ENCODE data around the gene CFL2. TPM values are rescaled to one million over a fixed set of nuclear protein-coding genes. Genes with fewer than 3 reads are reported as not detected.

The CFL2 gene
- total RNA-seq (10 to 100 TPM; 17.4 to 32.8 (median 23.9) TPM), polyA plus RNA-seq (10 to 100 TPM in 2 of 3 donors, 1 to 10 TPM in 1; 9.8 to 15.6 (median 13.2) TPM)
- long read RNA-seq, donor 1, full-length matches to known transcripts, result 16 of 16 reads
- long read RNA-seq, donor 1, partial matches to known transcripts, result 0 of 16 reads
- long read RNA-seq, donor 1, other reads (novel, unspliced or antisense), result 0 of 16 reads
- long read RNA-seq, donor 2, full-length matches to known transcripts, result 6 of 6 reads
- long read RNA-seq, donor 2, partial matches to known transcripts, result 0 of 6 reads
- long read RNA-seq, donor 2, other reads (novel, unspliced or antisense), result 0 of 6 reads

DNA sequence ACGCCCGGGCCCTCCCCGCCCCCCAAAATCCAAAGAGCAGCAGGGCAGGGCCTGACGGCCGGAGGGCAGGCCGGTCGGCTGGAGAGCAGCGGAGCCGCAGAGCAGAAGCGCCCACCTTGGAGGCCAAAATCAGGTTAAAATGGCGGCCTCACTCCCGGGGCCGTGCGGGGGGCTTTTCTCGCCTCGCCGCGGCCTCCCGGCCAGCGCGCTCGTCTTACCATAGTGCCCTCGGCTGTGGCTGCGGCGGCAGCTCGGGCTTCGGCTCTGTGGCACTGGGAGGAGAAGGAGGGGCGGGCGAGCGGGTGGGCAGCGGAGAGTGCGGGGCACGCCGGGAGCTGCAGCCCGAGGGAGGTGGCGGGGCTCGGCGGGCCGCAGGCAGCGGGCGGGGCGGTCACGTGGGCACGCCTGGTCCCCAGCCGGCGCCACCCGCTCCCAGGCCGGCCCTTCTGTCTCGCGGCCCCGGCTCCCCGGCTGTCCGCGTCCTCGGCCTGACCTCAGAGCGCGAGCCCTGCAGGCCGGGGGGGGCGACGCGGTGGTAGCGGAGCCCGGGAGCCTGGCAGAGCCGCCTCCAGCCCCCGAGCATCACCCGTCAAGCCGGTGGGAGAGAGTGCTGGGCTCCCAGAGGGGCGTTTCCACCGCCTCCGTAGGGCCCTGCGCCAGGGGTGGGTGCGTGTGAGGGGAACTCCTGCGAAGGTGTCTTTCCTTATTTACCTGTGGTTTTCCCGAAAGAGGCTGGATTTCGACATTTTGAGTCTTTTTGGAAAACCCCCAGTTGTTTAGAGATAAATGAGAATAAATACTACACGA lies at the start of gene CFL2:
Gene CFL2 (minus strand): TSS at position 274 of the 807 bp plus-strand sequence. CDS start 53 bp downstream, at position 221.
- Histone ChIP-seq H3K36me3 (peaks cover 0 to 14% (median 4%) of the 10 kb centered on the region in 6 donors), H3K27me3 (replicated peaks in 1 of 7) (no peaks in the 10 kb centered on the region), H3K4me3 (peak within 1 kb of the TSS; percentile 72 to 90 (median 80)), H3K9me3 (no peaks in the 10 kb centered on the region), H3K27ac (peak within 1 kb of the TSS; percentile 87 to 94 (median 92)), H3K4me1 (peaks cover 13 to 59% (median 38%) of the 10 kb centered on the region in 6 donors)
- peak in 1 of 3 donors; percentile 27 for TF ChIP-seq POLR2A (IDR thresholded peaks at IDR 0.05)
- TF ChIP-seq, protein P1, sequence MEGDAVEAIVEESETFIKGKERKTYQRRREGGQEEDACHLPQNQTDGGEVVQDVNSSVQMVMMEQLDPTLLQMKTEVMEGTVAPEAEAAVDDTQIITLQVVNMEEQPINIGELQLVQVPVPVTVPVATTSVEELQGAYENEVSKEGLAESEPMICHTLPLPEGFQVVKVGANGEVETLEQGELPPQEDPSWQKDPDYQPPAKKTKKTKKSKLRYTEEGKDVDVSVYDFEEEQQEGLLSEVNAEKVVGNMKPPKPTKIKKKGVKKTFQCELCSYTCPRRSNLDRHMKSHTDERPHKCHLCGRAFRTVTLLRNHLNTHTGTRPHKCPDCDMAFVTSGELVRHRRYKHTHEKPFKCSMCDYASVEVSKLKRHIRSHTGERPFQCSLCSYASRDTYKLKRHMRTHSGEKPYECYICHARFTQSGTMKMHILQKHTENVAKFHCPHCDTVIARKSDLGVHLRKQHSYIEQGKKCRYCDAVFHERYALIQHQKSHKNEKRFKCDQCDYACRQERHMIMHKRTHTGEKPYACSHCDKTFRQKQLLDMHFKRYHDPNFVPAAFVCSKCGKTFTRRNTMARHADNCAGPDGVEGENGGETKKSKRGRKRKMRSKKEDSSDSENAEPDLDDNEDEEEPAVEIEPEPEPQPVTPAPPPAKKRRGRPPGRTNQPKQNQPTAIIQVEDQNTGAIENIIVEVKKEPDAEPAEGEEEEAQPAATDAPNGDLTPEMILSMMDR (IDR thresholded peaks at IDR 0.05 in 8 of 11, conservative IDR thresholded peaks at IDR 0.05 in 3 of 11), result no peak
- TF ChIP-seq POLR2AphosphoS5 (IDR thresholded peaks at IDR 0.05), result peak; percentile 84 to 91 (median 89)
- 0 to 1% (median 0%) methylated on average over 19 to 76 of the region's 76 CpGs for WGBS, 5 donors
- intact Hi-C loops (cut with DNase I; ENCODE audit: low total_unique reads), result no loop called here
- peak; percentile 96 for DNase-seq

DNA sequence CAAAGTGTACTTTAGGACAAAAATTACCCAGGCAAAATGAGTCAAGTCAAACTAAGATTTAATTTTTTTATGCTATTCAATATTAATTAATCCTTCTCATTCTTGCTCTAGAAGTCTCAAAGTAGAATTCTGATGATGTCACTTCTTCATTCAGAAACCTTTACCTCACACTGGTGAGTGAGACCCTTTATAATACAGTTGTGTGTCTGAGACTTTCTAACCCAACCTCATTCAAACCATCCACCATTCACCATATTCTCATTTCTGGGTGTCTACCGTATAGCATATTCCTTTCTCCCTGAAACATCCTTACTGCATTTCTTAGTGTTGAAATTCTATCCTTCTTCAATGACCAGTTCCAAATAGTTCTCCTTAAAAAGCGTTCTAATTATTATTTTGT lies 40.8 kb upstream of the CFL2 start:
- 87 to 95% (median 89%) methylated on average over 2 of the region's 2 CpGs for WGBS, 5 donors
- Histone ChIP-seq H3K27me3 (replicated peaks in 1 of 7) (no peaks in the 10 kb centered on the region), H3K9me3 (no peaks in the 10 kb centered on the region), H3K4me3 (no peak overlapping the region), H3K4me1 (no peaks in the 10 kb centered on the region), H3K36me3 (peaks cover 4 to 100% (median 63%) of the 10 kb centered on the region in 6 donors), H3K27ac (no peak overlapping the region)
- intact Hi-C loops (cut with DNase I; ENCODE audit: low total_unique reads), result no loop called here
- TF ChIP-seq, protein P1 (IDR thresholded peaks at IDR 0.05 in 8 of 11, conservative IDR thresholded peaks at IDR 0.05 in 3 of 11), result no peak
- TF ChIP-seq POLR2A (IDR thresholded peaks at IDR 0.05) (no peak), POLR2AphosphoS5 (IDR thresholded peaks at IDR 0.05) (no peak)
- DNase-seq, result no peak

DNA sequence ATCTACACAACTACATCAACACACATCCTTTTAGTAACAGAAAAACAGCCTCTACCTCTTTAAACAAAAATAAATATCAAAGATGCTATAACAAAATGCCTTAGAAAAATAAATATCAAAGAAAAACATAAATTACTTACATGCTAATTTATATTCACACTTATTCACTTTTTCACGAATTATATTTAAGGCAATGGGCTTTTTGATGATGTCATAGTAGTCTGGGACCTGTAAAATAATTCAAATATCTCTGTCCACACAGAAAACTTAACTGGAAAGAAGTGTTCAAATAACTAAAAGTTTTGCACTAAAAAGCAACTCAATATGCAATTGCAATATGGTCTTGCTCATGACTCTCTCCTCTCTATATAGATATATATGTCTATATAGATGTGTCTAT lies 40.3 kb upstream of the CFL2 start:
- no peak overlapping the region for H3K27ac ChIP-seq
- DNase-seq, result no peak
- TF ChIP-seq POLR2A (IDR thresholded peaks at IDR 0.05) (no peak), POLR2AphosphoS5 (IDR thresholded peaks at IDR 0.05) (no peak)
- TF ChIP-seq, protein P1 (IDR thresholded peaks at IDR 0.05 in 8 of 11, conservative IDR thresholded peaks at IDR 0.05 in 3 of 11), result no peak
- intact Hi-C loops (cut with DNase I; ENCODE audit: low total_unique reads), result no loop called here
- H3K9me3 ChIP-seq, result no peaks in the 10 kb centered on the region
- 91 to 95% (median 92%) methylated on average over 1 of the region's 1 CpG for WGBS, 5 donors
- no peaks in the 10 kb centered on the region for H3K4me1 ChIP-seq
- peaks cover 4 to 96% (median 59%) of the 10 kb centered on the region in 6 donors for H3K36me3 ChIP-seq
- H3K27me3 ChIP-seq (replicated peaks in 1 of 7), result no peaks in the 10 kb centered on the region
- no peak overlapping the region for H3K4me3 ChIP-seq

DNA sequence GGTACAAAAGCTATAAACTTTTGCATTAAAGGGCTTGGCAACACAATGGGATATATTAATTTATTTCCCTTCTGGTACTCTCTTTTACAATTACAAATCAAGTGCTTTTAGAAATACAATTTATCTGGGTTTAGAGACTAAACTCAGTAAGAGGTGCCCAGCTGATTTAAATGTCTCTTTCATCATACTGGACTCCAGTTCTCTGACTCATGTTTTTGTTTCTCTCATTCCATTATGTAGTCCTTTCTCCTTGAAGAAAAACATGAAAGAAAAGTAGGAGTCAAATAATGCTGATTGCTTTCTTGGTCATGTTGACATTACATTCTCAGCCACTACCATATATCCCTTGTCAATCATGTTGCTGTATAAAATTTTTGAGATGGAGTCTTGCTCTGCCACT lies 36.3 kb upstream of the CFL2 start:
- no peaks in the 10 kb centered on the region for H3K4me1 ChIP-seq
- H3K9me3 ChIP-seq, result no peaks in the 10 kb centered on the region
- no peak overlapping the region for H3K27ac ChIP-seq
- H3K4me3 ChIP-seq, result no peak overlapping the region
- intact Hi-C loops (cut with DNase I; ENCODE audit: low total_unique reads), result no loop called here
- H3K27me3 ChIP-seq (replicated peaks in 1 of 7), result no peaks in the 10 kb centered on the region
- DNase-seq, result no peak
- TF ChIP-seq, protein P1 (IDR thresholded peaks at IDR 0.05 in 8 of 11, conservative IDR thresholded peaks at IDR 0.05 in 3 of 11), result no peak
- no peak for TF ChIP-seq POLR2AphosphoS5 (IDR thresholded peaks at IDR 0.05)
- no peak for TF ChIP-seq POLR2A (IDR thresholded peaks at IDR 0.05)
- peaks cover 0 to 56% (median 26%) of the 10 kb centered on the region in 6 donors for H3K36me3 ChIP-seq

Measured in spleen (tissue), 13 donors.